Measurements from ENCODE around the gene KLK3.

Gene KLK3

DNA sequence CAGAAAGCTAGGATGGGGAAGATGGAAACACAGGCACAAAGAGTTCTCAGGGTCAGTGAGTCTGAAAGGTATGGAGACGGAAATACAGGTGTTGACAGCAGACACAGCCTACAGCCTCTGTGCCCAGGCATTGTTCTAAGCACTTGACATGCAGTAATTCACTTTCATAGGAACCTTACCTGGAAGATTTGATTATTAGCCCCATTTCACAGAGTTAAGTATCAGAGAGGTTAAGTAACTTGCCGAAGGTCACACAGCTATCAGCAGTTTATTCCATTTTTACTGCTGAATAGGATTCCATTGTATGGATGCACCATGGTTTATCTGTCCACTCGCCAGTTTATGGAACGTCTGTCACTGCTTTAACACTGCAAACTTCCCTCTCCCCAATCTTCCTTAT lies 43.3 kb downstream of the KLK3 start:
- H3K9ac ChIP-seq (ENCODE audit: low read length), result no peak overlapping the region
- H3K27me3 ChIP-seq (ENCODE audit: low read length), result no peaks in the 10 kb centered on the region

DNA sequence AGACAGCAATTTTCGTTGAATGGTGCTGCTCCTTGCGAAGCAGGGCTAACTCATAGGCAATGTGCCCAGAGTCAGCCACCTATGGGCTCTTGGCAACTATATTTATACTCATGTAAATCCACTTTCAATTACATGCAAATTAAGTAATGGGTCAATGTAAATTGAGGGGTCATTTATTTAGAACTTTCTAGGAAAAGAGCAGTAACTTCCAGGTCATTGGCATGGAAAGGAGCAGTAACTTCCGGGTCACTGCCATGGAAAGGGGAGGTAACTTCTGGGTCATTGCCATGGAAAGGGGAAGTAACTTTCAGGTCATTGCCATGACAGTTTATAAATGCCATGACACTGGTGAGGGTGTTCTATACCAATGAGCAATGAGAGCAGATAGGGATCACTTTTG lies 44.9 kb downstream of the KLK3 start:
- Histone ChIP-seq H3F3A (ENCODE audit: insufficient read depth) (no peaks in the 10 kb centered on the region), H3K79me2 (ENCODE audit: insufficient read depth, low read length) (no peaks in the 10 kb centered on the region), H3K27ac (ENCODE audit: low read depth, low read length) (no peak overlapping the region), H3K36me3 (ENCODE audit: low read length) (no peaks in the 10 kb centered on the region), H4K20me1 (ENCODE audit: low read depth, low read length) (no peaks in the 10 kb centered on the region), H3K9me3 (ENCODE audit: insufficient read depth, low read length) (no peaks in the 10 kb centered on the region), H3K4me3 (ENCODE audit: insufficient read depth, low read length, poor library complexity, severe bottlenecking) (no peak overlapping the region), H3K4me2 (ENCODE audit: low read depth, low read length, poor library complexity, severe bottlenecking) (no peak overlapping the region), H2AFZ (ENCODE audit: low read depth, low read length, severe bottlenecking) (peak overlapping the region; percentile 19), H3K9me2 (replicated peaks; ENCODE audit: insufficient read depth, low read length) (no peaks in the 10 kb centered on the region), H3K27me3 (ENCODE audit: low read length) (no peaks in the 10 kb centered on the region), H3K9ac (ENCODE audit: low read length) (no peak overlapping the region)
- TF ChIP-seq, protein P1, sequence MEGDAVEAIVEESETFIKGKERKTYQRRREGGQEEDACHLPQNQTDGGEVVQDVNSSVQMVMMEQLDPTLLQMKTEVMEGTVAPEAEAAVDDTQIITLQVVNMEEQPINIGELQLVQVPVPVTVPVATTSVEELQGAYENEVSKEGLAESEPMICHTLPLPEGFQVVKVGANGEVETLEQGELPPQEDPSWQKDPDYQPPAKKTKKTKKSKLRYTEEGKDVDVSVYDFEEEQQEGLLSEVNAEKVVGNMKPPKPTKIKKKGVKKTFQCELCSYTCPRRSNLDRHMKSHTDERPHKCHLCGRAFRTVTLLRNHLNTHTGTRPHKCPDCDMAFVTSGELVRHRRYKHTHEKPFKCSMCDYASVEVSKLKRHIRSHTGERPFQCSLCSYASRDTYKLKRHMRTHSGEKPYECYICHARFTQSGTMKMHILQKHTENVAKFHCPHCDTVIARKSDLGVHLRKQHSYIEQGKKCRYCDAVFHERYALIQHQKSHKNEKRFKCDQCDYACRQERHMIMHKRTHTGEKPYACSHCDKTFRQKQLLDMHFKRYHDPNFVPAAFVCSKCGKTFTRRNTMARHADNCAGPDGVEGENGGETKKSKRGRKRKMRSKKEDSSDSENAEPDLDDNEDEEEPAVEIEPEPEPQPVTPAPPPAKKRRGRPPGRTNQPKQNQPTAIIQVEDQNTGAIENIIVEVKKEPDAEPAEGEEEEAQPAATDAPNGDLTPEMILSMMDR (IDR thresholded peaks at IDR 0.05; ENCODE audit: insufficient read depth, low read length, poor library complexity, severe bottlenecking), result no peak
- no peak for TF ChIP-seq EZH2phosphoT487 (conservative IDR thresholded peaks at IDR 0.05; ENCODE audit: low read length)

More for the DNA sequence above, 43.3 kb downstream of the KLK3 start:
- Histone ChIP-seq H3K4me2 (ENCODE audit: low read depth, low read length, poor library complexity, severe bottlenecking) (no peak overlapping the region), H3F3A (ENCODE audit: insufficient read depth) (no peaks in the 10 kb centered on the region), H3K27ac (ENCODE audit: low read depth, low read length) (no peak overlapping the region), H3K9me2 (replicated peaks; ENCODE audit: insufficient read depth, low read length) (no peaks in the 10 kb centered on the region), H3K4me3 (ENCODE audit: insufficient read depth, low read length, poor library complexity, severe bottlenecking) (no peak overlapping the region), H3K79me2 (ENCODE audit: insufficient read depth, low read length) (no peaks in the 10 kb centered on the region), H3K36me3 (ENCODE audit: low read length) (no peaks in the 10 kb centered on the region), H4K20me1 (ENCODE audit: low read depth, low read length) (no peaks in the 10 kb centered on the region), H2AFZ (ENCODE audit: low read depth, low read length, severe bottlenecking) (no peak overlapping the region), H3K9me3 (ENCODE audit: insufficient read depth, low read length) (no peaks in the 10 kb centered on the region)
- no peak for TF ChIP-seq EZH2phosphoT487 (conservative IDR thresholded peaks at IDR 0.05; ENCODE audit: low read length)
- TF ChIP-seq, protein P1 (IDR thresholded peaks at IDR 0.05; ENCODE audit: insufficient read depth, low read length, poor library complexity, severe bottlenecking), result no peak

DNA sequence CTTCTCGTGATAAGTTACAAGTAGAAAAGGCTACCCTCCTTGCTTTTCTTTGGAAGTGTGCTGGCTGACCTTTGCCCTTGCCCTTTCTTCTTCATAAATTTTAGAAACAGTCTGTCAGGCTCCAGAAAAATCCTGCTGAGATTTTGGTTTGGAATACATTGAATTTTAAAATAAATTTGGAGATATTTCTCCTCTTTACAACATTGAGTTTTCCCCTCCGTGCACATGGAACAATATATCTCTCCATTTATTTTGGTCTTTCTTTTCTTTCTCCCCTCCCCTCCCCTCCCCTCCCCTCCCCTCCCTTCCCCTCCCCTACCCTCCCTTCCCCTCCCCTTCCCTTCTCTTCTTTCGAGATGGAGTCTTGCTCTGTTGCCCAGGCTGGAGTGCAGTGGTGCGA lies 47.9 kb downstream of the KLK3 start:
- Histone ChIP-seq H3K9me2 (replicated peaks; ENCODE audit: insufficient read depth, low read length) (no peaks in the 10 kb centered on the region), H3K4me3 (ENCODE audit: insufficient read depth, low read length, poor library complexity, severe bottlenecking) (no peak overlapping the region), H3K9me3 (ENCODE audit: insufficient read depth, low read length) (no peaks in the 10 kb centered on the region), H3K27ac (ENCODE audit: low read depth, low read length) (no peak overlapping the region), H2AFZ (ENCODE audit: low read depth, low read length, severe bottlenecking) (no peak overlapping the region), H3F3A (ENCODE audit: insufficient read depth) (no peaks in the 10 kb centered on the region), H3K4me2 (ENCODE audit: low read depth, low read length, poor library complexity, severe bottlenecking) (no peak overlapping the region), H3K79me2 (ENCODE audit: insufficient read depth, low read length) (no peaks in the 10 kb centered on the region), H4K20me1 (ENCODE audit: low read depth, low read length) (no peaks in the 10 kb centered on the region), H3K27me3 (ENCODE audit: low read length) (no peaks in the 10 kb centered on the region), H3K9ac (ENCODE audit: low read length) (no peak overlapping the region), H3K36me3 (ENCODE audit: low read length) (no peaks in the 10 kb centered on the region)
- TF ChIP-seq EZH2phosphoT487 (conservative IDR thresholded peaks at IDR 0.05; ENCODE audit: low read length), result no peak
- TF ChIP-seq, protein P1 (IDR thresholded peaks at IDR 0.05; ENCODE audit: insufficient read depth, low read length, poor library complexity, severe bottlenecking), result no peak
